GM03348 (cell line): ENCODE data around the gene TCERG1L.

Experiments
- DNase-seq: peaks from one replicate; pipeline ENCODE4 v3.0.0; 2012; ENCODE audit warnings: low spot score

TCERG1L gene

DNA sequence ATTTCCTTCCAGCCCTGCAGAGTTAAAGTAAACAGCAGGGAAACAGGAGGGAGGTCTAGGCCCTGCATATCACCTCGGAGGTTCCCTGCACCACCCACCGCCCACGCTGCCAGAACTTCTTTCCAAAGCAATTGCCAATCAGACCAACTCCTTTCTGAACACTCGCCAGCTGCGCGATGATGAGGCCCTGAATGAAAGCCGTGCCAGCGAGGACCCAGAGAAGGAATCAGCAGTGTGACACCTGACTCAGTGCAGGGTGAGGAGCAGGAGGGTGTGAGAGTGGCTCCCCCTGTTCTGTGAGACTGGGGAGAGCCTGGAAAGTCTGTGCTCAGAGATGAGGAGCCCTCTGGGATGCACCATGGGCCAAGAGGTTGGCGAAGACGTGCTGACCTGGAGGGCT lies 3.3 kb upstream of the TCERG1L start:
- no peak for DNase-seq

DNA sequence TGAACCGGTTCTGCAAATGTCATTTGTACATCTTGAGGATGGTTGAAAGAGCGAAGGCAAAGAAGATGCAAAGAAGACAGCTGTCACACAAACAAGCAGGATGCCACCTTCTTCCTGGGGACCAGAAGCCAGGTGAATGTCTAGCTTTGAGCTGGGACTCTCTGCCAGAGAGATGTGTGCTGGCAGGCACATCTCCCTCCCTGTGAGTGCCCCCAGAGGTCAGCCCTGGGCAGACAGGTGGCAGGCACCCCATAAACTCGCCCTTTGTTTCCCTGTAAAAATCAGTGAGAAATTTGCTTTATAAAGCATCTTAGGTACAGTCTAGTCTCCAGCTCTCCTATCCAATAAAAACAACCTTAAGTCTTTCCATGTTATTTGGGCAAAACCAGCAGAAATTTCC lies 2.6 kb upstream of the TCERG1L start:
- DNase-seq = no peak

DNA sequence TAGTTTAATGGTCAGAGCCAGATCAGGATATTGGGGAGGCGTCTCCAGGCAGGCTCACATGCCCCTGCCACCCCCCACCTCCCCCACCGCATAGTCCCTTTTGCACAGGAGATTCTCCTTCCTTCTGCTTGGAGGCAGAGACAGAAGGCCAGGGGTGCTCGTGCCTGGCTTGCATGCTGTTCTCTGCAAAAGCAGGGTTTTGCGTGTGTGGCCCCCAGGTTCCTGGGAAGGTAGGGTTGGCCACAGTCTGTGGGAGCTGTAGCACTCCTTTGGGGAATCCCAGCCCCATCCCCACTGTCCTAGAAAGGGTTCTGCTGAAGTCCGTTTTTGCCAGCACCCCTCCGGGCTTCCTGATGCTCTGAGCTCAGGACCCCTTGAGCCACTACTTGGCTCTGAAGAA lies 1.9 kb upstream of the TCERG1L start:
- no peak for DNase-seq

DNA sequence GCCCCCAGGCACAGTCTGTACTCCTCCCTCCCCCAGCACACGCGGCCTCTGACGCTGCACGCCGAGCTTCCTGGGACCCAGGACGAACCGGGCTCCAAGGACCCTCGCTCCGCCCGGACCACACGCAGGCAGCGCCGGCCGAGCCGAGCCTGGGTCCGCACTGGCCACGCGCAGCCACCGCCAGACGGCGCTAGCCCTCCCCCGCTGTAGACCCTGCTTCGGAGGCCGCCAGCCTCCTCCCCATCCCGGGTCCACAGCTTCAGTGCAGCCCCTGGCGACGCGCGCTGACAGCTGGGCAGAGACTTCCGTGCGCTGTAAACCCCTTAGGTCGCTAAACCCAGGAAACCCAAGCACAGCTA lies 936 bp upstream of the TCERG1L start:
- no peak for DNase-seq

DNA sequence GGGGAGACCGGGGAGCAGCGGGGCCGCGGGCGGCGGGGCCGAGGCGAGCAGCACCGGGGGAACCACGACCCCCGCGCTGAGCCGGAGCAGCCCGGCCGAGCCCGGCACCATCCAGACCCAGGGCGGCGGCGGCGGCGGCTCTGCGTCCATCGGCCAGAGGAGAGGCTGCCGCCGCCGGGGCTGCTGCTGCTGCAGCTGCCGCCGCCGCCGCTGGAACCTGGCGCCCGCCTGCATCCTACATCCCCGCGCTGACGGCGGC lies 190 bp downstream of the TCERG1L start:
- no peak for DNase-seq

DNA sequence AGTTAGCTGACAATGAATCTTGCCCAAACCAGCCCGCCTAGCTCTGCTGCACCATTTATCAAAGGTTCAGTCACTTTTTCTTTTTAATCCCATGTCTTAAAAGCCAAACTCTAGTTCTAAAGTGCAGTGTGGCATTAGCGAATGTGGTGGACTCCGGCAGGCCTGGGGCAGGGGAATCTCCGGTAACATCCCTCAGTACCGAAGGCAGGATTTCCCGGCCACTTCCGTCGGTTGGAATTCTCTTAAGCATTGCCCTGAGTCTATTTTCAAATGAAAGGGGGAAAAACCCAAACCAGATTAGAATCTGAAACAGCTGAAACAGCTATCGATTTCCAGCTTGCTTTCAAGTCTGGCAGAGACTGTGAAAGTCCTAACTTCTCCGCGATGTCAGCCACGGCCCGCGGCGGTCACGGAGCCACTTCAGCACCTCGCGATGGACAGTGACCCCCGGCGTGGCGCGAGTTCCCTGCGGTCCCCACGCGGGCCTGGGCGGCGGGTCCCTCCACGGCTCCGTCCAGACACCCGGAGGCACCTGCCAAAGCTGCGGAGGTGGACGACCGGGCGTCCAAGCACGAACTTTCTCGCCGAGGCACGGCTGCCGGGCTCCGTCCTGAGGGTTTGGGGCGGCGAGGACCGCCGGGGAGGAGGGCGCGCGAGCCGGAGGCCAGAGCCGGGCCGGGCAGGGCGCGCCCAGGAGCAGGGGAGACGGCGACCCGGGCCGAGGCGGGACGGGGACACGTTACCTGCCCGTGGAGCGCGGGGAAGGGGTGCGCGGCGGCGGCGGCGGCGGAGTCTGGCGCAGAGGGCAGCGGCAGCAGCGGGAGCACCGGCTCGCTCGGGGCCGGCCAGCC lies 745 bp downstream of the TCERG1L start:
- no peak for DNase-seq

DNA sequence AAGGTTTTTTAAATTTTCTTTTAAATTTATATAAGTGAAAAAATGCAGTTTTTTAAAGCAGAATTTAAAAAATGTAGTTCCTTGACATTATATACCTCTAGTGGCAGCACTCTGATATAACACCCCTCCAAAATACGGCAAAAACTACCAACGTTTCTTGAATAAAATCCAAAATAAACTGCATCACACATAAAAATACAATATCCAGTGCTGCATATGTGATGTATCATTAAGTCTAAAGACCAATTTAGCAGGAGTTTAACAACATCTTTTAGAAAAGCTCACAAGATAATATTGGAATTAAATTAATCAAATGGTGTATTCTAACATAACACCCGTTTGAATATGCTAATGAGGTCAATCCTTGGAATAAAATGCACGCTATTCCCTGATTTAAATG lies 1.4 kb downstream of the TCERG1L start:
- no peak for DNase-seq

DNA sequence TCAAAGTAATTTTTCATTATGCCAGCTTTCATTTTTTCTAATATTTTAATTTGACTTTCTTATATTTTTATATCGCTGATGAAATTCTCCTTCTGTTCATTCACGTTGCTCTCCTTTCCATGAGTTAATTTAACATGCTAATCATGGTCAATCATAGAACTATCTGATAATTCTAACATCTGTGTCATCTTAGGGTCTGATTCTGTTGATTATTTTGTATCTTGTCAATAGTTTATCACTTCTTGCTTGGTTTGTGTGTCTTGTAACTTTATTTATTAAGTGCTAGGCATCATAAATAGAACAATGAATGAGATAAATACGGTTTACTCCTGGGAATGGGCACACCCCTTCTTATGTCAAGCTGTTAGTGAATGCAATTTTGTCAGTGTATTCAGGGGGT lies 11.0 kb downstream of the TCERG1L start:
- no peak for DNase-seq

DNA sequence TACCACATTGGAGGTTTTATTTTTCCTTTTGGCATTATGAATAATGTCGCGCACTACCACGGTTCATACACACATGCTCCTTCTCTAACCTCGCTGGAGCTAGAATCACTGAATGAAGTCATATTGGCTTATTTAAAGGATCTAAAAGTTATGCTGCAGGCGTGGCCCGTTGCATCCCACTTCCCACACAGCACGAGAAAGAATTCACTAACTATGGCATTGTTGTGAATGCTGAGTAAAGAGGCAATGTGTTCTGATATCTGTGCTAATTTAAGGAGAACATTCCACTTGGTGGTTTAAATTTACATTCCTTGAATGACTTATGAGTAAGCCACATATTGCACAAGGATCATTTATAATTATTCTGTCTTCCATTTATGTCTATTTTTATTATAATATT lies 20.7 kb downstream of the TCERG1L start:
- DNase-seq = no peak

DNA sequence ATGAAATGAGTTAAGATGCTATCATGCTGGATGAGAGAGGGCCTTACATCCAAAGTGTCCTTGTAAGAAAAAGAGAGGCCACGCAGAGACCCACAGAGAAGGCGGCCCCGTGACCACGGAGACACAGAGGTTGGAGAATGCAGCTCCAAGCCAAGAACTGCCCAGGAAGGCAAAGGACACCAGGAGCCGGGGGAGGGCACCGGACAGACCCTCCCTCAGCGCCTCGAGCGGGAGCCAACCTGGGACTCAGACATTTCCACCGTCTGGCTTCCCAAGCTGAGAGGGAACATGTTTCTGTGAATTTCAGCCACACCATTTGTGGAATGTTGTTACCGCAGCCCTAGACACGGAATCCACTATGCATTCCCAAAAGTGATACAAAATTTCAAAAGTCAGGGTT lies 22.9 kb downstream of the TCERG1L start:
- no peak for DNase-seq

DNA sequence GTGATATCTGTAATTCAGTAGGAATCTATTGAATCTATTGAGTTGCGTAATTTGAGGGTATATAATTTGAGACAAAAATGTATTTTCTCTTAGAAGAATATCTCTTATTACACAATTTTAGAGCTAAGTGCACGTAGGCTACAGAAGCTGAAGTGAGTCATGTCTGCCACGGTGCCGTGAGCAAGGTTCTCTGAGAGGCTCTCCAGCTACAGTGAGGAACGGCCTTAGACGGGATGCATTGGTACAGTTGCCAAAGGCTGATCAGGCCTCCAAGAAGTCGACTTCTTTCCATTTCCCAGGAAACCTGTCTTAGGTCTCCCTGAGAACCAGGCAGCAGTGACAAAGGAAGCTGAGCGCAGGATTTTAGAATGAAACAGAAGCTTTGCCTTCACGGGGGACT lies 28.6 kb downstream of the TCERG1L start:
- no peak for DNase-seq

DNA sequence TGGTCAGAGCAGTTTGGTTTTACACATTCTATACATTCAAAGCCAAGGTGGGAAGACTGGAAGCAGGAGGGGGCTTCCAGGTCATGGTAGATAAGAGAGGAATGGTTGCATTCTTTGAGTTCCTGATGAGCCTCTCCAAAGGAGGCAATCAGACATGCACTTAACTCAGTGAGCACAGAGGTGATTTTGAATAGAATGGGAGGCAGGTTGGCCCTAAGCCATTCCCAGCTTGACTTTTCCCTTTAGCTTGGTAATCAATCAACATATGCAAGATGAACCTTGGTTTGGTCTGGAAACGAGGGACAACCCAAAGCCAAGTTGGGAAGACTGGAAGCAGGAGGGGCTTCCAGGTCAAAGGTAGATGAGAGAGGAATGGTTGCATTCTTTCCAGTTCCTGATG lies 31.4 kb downstream of the TCERG1L start:
- no peak for DNase-seq

DNA sequence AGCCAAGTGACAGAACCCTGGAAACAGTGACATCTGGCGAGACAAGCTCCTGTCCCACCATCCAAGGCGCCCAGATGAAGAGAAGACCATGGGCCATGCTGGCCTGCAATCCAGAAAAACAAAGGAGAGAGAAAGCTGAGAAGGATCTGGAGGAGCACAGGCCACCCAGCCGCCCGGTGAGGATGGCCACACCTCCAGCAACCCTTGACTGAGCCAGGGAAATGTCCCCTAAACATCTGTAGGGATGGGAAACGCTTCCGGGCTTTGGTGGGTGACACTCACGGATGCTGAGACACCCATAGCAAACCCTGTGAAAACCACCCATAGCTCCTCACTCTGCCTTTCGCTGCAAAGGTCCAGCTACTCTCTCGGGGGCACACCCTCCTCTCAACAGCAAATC lies 32.0 kb downstream of the TCERG1L start:
- DNase-seq = no peak

DNA sequence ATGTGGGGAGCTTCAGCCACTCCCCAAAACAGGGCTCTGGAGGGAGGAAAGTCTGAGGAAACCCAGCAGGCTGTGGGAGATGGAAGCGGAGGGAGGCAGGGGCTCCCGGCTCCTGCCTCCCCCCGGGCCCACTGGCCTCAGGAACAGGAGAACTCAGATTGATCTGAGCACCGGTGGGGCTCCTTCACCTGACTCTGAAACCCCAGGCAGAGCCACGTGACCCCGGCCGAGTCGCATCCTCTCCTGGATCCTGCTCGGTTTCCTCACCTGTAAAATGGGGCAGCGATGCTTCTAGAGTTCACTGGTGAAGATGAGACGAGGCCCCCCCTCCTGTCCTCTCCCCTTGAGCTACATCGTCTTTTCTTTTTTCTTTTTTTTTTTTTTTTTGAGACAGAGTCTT lies 33.6 kb downstream of the TCERG1L start:
- DNase-seq = no peak

DNA sequence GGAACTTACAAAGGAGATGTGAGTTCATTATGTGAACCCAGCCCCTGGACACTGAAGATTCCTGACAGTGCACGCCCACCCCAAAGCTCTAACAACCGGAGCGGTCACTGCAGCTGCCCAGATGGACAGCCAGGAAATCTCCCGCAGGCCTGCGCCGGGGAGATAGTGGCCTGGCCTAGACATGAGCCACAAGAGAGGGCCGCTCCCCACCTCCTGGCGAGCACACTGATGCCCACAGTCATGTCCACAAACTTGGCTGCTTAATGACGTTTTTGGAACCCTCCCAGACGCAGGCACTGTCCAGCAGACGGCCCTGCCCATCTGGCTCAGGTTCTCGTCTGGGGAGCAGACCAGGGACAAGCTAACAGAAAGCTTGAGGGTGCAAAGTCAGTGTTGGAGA lies 34.2 kb downstream of the TCERG1L start:
- DNase-seq = no peak

DNA sequence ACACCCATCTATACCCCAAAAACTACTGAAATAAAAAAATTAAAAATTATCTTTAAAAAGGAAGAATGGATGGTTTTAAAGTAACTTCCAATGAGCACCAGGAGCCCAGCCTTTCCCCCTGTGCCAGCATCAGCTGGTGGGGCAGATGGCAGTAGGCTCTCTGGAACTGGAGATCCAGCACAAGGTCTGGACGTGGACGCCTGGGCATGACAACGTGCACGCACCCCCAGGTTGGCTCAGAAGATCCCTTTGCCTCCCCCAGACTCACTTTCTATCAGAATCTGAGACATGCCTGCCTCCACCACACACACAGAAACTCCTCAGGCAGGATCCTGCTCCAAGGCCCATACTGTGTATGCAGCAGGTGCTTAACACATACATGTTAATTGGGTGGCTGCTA lies 35.8 kb downstream of the TCERG1L start:
- DNase-seq = no peak

DNA sequence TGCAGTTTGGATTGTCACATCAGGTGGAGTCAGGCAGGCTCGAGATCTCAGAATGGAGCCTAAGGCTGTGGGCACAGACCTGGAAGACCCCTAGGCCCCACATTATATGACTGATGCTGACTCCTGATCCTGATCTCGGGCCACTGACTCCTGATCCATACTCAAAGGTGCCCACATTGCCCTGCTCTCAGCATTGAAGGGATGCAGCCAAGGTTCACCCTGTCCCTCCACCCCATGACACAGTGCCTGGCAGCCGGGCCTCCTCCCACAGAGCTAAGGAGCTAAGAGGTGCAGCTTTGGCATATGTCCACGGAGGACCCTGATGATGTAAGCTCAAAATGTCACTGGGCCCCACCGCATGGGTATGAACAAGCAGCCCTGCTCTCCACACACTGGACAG lies 36.6 kb downstream of the TCERG1L start:
- DNase-seq = no peak

DNA sequence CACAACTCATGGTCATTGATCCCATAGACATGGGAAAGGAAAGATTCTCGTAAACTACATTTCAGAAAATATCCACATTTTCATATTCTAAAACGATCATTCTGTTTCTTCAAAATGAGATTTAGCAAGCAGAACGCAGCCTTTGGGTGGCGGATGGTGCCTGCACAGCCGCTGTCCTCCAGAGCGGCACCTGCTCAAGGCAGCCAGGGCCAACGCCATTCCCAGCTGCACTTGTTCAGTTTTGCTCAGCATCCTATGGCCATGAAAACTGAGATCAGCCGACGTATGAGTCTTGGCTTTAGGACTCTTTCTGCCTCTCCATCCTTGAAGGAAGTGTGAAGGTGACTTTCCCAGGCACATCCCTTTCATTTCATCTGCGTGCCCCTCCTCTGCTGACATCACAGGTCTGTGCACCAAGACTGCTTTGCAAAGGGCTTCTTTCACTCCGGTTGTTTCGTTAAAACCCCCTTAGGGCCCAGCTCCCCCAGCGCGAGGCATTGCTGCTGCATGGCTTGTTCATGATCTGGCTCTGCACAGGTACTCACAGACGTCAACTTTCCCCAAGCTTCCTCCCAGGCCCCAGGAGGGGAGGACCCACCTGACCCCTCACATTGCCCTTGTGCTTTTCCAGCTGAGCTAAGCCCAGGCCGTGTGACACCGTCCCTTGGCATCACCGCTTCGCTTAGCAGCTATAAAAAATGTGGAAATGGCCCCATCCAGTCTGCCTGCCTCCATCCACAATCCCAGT lies 37.2 kb downstream of the TCERG1L start:
- no peak for DNase-seq

DNA sequence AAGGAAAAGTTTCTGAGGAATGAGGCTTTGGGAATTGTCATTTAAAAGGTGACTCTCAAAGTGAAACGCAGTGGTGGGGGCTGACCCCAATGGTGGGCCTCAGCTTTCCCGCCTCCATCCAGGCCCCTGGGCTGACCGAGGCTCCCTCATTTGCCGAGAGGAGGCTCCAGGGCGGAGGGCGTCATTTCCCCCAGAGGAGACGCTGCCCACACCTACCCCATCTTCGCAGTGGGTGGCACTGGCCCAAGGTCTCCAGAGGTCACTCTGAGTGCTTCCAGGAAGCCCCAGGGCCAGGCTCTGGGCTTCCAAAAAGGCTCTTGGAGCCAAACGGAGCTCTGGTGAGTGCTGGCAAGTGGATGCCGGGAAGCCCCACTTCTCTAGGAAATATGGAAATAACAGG lies 38.0 kb downstream of the TCERG1L start:
- no peak for DNase-seq

DNA sequence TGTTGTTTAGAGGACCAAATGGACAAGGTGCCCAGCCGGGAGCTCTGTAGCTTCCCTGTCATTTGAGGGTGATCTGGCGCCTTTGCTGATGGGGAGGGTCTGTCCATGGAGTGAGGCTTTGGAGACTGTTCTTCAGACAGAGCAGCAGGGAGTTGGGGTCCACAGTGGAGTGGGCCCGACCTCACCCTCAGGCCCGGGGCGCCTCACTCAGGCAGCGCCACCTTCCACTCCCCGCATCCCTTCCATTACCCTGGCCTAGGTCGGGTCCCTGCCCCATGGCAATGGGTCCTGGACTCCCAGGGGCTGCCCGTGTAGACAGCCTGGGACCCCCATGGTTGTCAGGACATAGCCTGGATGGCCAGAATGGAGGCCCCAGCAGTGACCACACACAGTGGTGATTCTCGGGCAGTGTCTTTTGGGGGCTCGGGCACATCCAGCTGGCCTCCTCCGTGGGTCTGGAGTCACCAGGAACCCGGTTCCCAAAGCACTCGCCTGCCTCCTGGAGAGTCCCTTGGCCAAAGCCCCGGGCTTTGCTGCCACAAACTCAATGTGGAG lies 38.5 kb downstream of the TCERG1L start:
- DNase-seq = peak; percentile 4

DNA sequence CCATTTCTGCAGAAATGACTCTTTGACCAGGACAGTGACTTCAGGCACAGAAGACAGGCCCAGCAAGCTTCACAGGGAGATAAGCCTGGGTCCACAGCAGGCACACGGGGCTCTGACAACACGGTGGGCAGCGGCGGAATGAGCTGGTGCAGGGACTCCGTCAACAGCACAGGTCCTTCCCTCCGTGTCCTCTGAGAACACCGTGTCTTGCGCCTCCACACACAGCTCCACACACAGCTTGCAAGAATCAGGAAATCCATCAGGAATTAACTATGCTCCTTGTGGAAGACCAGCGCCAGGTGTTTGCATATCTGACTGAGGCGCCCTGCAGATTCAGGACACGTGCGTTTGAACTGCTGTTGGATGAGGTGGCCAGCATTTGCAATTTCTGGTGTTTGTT lies 39.6 kb downstream of the TCERG1L start:
- no peak for DNase-seq

DNA sequence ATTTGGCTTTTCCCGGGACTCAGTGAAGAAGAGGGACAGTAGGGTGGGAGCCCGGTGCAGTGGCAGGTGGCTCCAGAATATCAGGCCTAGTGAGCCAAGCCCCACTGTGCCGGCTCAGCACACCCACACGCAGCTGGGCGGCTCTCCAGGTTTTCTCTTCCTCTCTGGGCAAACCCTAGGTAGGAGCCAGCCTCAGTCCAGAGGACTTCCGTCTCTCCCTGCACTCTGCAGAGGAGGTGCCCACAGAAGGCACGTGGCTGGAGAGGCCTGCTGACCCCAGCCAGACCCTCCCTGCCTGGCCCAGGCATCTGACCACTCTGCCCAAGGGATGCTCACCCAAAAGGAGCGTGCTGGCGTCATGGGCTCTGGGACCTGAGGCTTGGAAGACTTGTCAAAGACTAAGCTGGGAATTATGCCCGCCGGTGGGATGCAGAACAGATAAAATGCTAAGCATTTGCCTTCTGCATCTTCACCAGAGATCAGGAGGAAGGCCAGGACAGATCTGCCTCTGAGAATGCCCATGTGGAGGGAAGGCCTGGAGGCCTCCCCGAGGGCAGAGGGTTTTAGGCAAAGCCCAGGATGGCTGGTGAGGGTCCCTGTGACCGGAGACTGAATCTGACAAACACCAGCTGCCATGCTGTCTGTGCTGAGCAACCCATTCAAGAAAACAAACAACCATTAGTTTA lies 40.2 kb downstream of the TCERG1L start:
- DNase-seq = no peak
